Endothelial cell of umbilical vein (primary cell): ENCODE data around the gene XPOT. TPM values are rescaled to one million over a fixed set of nuclear protein-coding genes. Genes with fewer than 3 reads are reported as not detected.
A peak's percentile ranks its signal among the peaks of the same experiment; 100 is the strongest.

Experiments used
- BruUV-seq: library from RNA; stranded (reverse); fragments of 400-500 nt; replicated peaks from 2 replicates; lab custom pipeline; 2021; lab: Mats Ljungman, UMichigan
- CTCF ChIA-PET: fragments of 300-600, 350-600 bp; sonication (Branson Sonifier 250); formaldehyde crosslinking; loops from one replicate; lab custom pipeline; 2021; ENCODE audit warnings: antibody characterized with exemption, inconsistent platforms; lab: Charles Lee
- POLR2A ChIA-PET: fragments of 300-600, 350-600 bp; sonication (Branson Sonifier 250); formaldehyde crosslinking; loops from one replicate; lab custom pipeline; 2021; ENCODE audit warnings: antibody characterized with exemption, inconsistent platforms; lab: Charles Lee
- DNase-seq: peaks from one replicate; pipeline ENCODE4 v3.0.0-alpha.2; 2011; ENCODE audit warnings: low read depth, low spot score
- FAIRE-seq: peaks from 2 replicates; lab custom pipeline; 2011; peaks lifted over from hg19 to GRCh38; lab: Jason Lieb, UNC
- H2AFZ ChIP-seq: 2 replicates; pipeline ENCODE4 v1.6.0; 2012; ENCODE audit warnings: low read depth, low read length, control low read depth, inconsistent platforms
- H3K27ac ChIP-seq: 2 replicates; pipeline ENCODE4 v1.5.1; 2011; ENCODE audit warnings: low read depth, mild to moderate bottlenecking, control low read depth, low read length, moderate library complexity; ENCODE audit not compliant: insufficient read depth
- H3K27me3 ChIP-seq, 2 experiments: 2 replicates each; pipeline versions ENCODE4 v1.6.0 to v1.6.1; 2011; ENCODE audit warnings: low read length in 2 of 2, mixed read lengths in 1 of 2; ENCODE audit not compliant: control insufficient read depth in 2 of 2, insufficient read depth in 2 of 2
- H3K36me3 ChIP-seq, 2 experiments: 2 replicates in 1 of 2; 3 replicates in 1 of 2; pipeline ENCODE4 v1.5.1; 2011; ENCODE audit warnings: low read length in 2 of 2, mild to moderate bottlenecking in 1 of 2, moderate library complexity in 1 of 2; ENCODE audit not compliant: control insufficient read depth in 2 of 2, insufficient read depth in 2 of 2; ENCODE audit errors: extremely low read depth in 1 of 2
- H3K4me1 ChIP-seq: 3 replicates; pipeline ENCODE4 v1.5.1; 2011; ENCODE audit warnings: mild to moderate bottlenecking, low read length; ENCODE audit not compliant: control insufficient read depth, insufficient read depth; ENCODE audit errors: extremely low read depth
- H3K4me2 ChIP-seq: 2 replicates; pipeline ENCODE4 v1.6.1; 2011; ENCODE audit warnings: low read length, control low read depth, mixed read lengths; ENCODE audit not compliant: insufficient read depth
- H3K4me3 ChIP-seq, 3 experiments: fragments of 200-600 bp in 1 of 3; sonication (generic), shearing (Covaris generic) in 1 of 3; replicated peaks in 1 of 3; 2 replicates each; pipeline ENCODE4 v1.5.1; 2011 to 2016; ENCODE audit warnings: control low read depth in 3 of 3, low read length in 3 of 3, mild to moderate bottlenecking in 2 of 3, inconsistent platforms in 1 of 3, low read depth in 1 of 3, moderate library complexity in 1 of 3; ENCODE audit not compliant: insufficient read depth in 1 of 3
- H3K79me2 ChIP-seq: 2 replicates; pipeline ENCODE4 v1.6.0; 2012; ENCODE audit warnings: low read length, inconsistent platforms; ENCODE audit not compliant: control insufficient read depth, insufficient read depth
- H3K9ac ChIP-seq: replicated peaks from 2 replicates; pipeline ENCODE3; 2011; ENCODE audit warnings: low read length, control low read depth; ENCODE audit not compliant: insufficient read depth; ENCODE audit errors: extremely low read depth
- H3K9me1 ChIP-seq: replicated peaks from 3 replicates; pipeline ENCODE4 v1.6.0; 2011; ENCODE audit warnings: mild to moderate bottlenecking, low read length; ENCODE audit not compliant: control insufficient read depth, insufficient read depth; ENCODE audit errors: extremely low read depth
- H3K9me3 ChIP-seq: replicated peaks from 2 replicates; pipeline ENCODE4 v1.5.1; 2012; ENCODE audit warnings: low read length, inconsistent platforms; ENCODE audit not compliant: control insufficient read depth, insufficient read depth
- H4K20me1 ChIP-seq: replicated peaks from 2 replicates; pipeline ENCODE3; 2011; ENCODE audit warnings: mild to moderate bottlenecking, low read length; ENCODE audit not compliant: control insufficient read depth, insufficient read depth; ENCODE audit errors: extremely low read depth
- CTCF ChIP-seq, 2 donors: IDR thresholded peaks; 1 replicate in 1 of 2; 2 replicates in 1 of 2; pipeline ENCODE4 v1.5.1; 2011; ENCODE audit warnings: low read length in 2 of 2, mild to moderate bottlenecking in 2 of 2, moderate library complexity in 2 of 2, control low read depth in 1 of 2, inconsistent platforms in 1 of 2, low read depth in 1 of 2; ENCODE audit not compliant: insufficient read depth in 1 of 2; ENCODE audit errors: extremely low read depth in 1 of 2
- EZH2 ChIP-seq: IDR thresholded peaks from 2 replicates; pipeline ENCODE4 v1.6.1; 2012; ENCODE audit warnings: borderline replicate concordance, low read depth, mild to moderate bottlenecking, moderate library complexity, low read length, inconsistent platforms; ENCODE audit not compliant: severe bottlenecking
- FOS ChIP-seq: IDR thresholded peaks from 2 replicates; pipeline ENCODE4 v1.6.1; 2011; ENCODE audit warnings: mild to moderate bottlenecking, low read length, moderate library complexity, borderline replicate concordance; ENCODE audit not compliant: insufficient read depth
- GATA2 ChIP-seq: IDR thresholded peaks from 2 replicates; pipeline ENCODE4 v1.7.0; 2011; ENCODE audit warnings: low read depth, mild to moderate bottlenecking, moderate library complexity, mixed read lengths, low read length; ENCODE audit not compliant: insufficient read length, insufficient read depth
- JUN ChIP-seq: IDR thresholded peaks from 2 replicates; pipeline ENCODE4 v1.6.1; 2011; ENCODE audit warnings: borderline replicate concordance, low read depth; ENCODE audit not compliant: insufficient read length, insufficient read depth
- MAX ChIP-seq: IDR thresholded peaks from 2 replicates; pipeline ENCODE4 v1.6.1; 2011; ENCODE audit not compliant: insufficient read depth, insufficient read length
- MYC ChIP-seq: IDR thresholded peaks from one replicate; pipeline ENCODE4 v1.6.1; 2011; ENCODE audit warnings: mild to moderate bottlenecking, low read depth, low read length
- POLR2A ChIP-seq: IDR thresholded peaks from 2 replicates; pipeline ENCODE4 v1.6.1; 2012; ENCODE audit warnings: low read depth, mild to moderate bottlenecking, control low read depth, low read length
- POLR2AphosphoS5 ChIP-seq: IDR thresholded peaks from 2 replicates; pipeline ENCODE4 v1.6.1; 2012; ENCODE audit warnings: low read depth, mild to moderate bottlenecking, control low read depth, low read length, moderate library complexity; ENCODE audit not compliant: insufficient read depth
- dilution Hi-C: fragments of 300-500 bp; cut with MboI; formaldehyde crosslinking; loops from one replicate; pipeline ENCODE4 v1.15.0; 2019; ENCODE audit warnings: low sequenced_read_pairs; ENCODE audit not compliant: extremely low pct_ligation_motif_present
- intact Hi-C: fragments of 100-400 bp; cut with micrococcal nuclease; formaldehyde crosslinking; loops from one replicate; pipeline ENCODE4 v1.10.0; 2022
- polyA plus RNA-seq, 4 experiments: library from polyadenylated mRNA; depleted of rRNA in 3 of 4; stranded (reverse) in 3 of 4; unstranded in 1 of 4; fragments of >200 nt; gene quantifications; 2 replicates each; pipeline versions ENCODE4 v1.2.1 to v1.2.3, GENCODE V29; 2011 to 2012; ENCODE audit warnings: missing spikeins in 1 of 4
- total RNA-seq: library from RNA; stranded (reverse); gene quantifications from 2 replicates; pipeline ENCODE4 v1.2.3, GENCODE V29; 2021

The XPOT gene
- total and polyA plus RNA-seq, 2 donors (not counting 3 experiments of a cell fraction or from before 2014, with no cell fraction given), result 21.9 to 88.9 TPM

GRCh38 chr12:64457032-64457431 is 52.8 kb downstream of the XPOT start:
- Histone ChIP-seq H3K36me3 (peaks cover 0 to 10% of the 10 kb centered on the region in 2 experiments), H3K27ac (peak overlapping the region; percentile 25), H3K9me3 (no peaks in the 10 kb centered on the region), H3K79me2 (peaks cover 83% of the 10 kb centered on the region), H3K4me1 (peaks cover 27% of the 10 kb centered on the region), H2AFZ (no peak overlapping the region), H3K27me3 (no peaks in the 10 kb centered on the region), H3K4me3 (no peak overlapping the region), H3K4me2 (peak overlapping the region; percentile 65), H3K9ac (peak overlapping the region; percentile 34), H4K20me1 (no peaks in the 10 kb centered on the region), H3K9me1 (no peaks in the 10 kb centered on the region)
- intact Hi-C loops (no loop called here), dilution Hi-C loops (no loop called here)
- FAIRE-seq, result peak; percentile 72
- TF ChIP-seq JUN, result peak; percentile 47
- TF ChIP-seq MYC, result no peak
- TF ChIP-seq GATA2, result peak; percentile 65
- TF ChIP-seq MAX, result no peak
- no peak for TF ChIP-seq EZH2
- TF ChIP-seq CTCF (IDR thresholded peaks at IDR 0.05; ENCODE audit: extremely low read depth in 1 of 2, insufficient read depth in 1 of 2, low read depth in 1 of 2, low read length in 2 of 2), result no peak
- no peak for TF ChIP-seq POLR2AphosphoS5
- peak; percentile 58 for TF ChIP-seq FOS
- no peak for TF ChIP-seq POLR2A
- ChIA-PET POLR2A (interaction anchor here (0.8 kb wide), 1 partner anchor 12 kb away, joined by 4 read pairs; no protein-coding TSS in a partner anchor), CTCF (interaction anchor here (0.7 to 1.1 kb wide), 2 partner anchors 10 to 12 kb away, joined by 4 to 8 read pairs; no protein-coding TSS in a partner anchor)
- no TSS peak for BruUV-seq
- peak; percentile 87 for DNase-seq
